ENCODE results near the gene AOC2. TPM values are rescaled to one million over a fixed set of nuclear protein-coding genes. Genes with fewer than 3 reads are reported as not detected.

The AOC2 gene
- polyA plus RNA-seq, 1 of the 3 experiments (the other 2 are of a cell fraction): 0.33 TPM

DNA sequence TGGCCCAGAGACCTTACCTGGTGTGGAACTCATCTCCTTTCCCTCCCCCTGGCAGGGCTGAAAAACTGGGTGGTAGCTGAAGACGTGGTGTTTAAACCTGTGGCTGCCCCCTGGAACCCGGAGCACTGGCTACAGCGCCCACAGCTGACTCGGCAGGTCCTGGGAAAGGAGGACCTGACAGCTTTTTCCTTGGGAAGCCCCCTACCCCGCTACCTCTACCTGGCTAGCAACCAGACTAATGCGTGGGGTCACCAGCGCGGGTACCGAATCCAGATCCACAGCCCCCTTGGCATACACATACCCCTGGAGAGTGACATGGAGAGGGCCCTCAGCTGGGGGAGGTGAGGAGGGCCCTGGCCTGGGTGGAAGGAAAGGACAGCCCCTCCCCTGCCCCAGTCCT is 4.7 kb downstream of the AOC2 start:
- ChIA-PET POLR2A (no interaction called here), CTCF (interaction anchor here (0.5 to 2.4 kb wide), 5 partner anchors 10 to 443 kb away, joined by 3 to 7 read pairs (median 3); partner anchors contain the start of gene BECN1)
- Histone ChIP-seq H2AFZ (ENCODE audit: low read depth) (no peak overlapping the region), H4K20me1 (ENCODE audit: insufficient read depth) (no peaks in the 10 kb centered on the region), H3K4me2 (no peak overlapping the region), H3K4me3 (ENCODE audit: low read depth in 2 of 2, low read length in 1 of 2) (no peak overlapping the region), H3K27ac (ENCODE audit: low read depth in 2 of 2, low read length in 1 of 2) (no peak overlapping the region), H3K36me3 (replicated peaks in 1 of 2; ENCODE audit: control insufficient read depth in 1 of 2, insufficient read depth in 2 of 2, low read length in 1 of 2) (peaks cover 4 to 19% of the 10 kb centered on the region in 2 experiments), H3K4me1 (ENCODE audit: control insufficient read depth in 1 of 2, insufficient read depth in 2 of 2, low read depth in 1 of 2, low read length in 1 of 2) (peaks cover 0 to 4% of the 10 kb centered on the region in 2 experiments; a peak in 1 of 4 replicates), H3K9me2 (no peaks in the 10 kb centered on the region), H3K27me3 (ENCODE audit: insufficient read depth) (no peaks in the 10 kb centered on the region), H3F3A (replicated peaks; ENCODE audit: insufficient read depth) (no peaks in the 10 kb centered on the region), H3K79me2 (ENCODE audit: insufficient read depth) (no peaks in the 10 kb centered on the region), H3K9me3 (no peaks in the 10 kb centered on the region), H3K9ac (no peak overlapping the region)
- TF ChIP-seq MEF2A (IDR thresholded peaks at IDR 0.05; ENCODE audit: borderline replicate concordance, low read depth) (no peak), YY1 (IDR thresholded peaks at IDR 0.05; ENCODE audit: low read depth) (no peak), TEAD4 (IDR thresholded peaks at IDR 0.05; ENCODE audit: borderline replicate concordance, insufficient read depth) (no peak), ELF1 (IDR thresholded peaks at IDR 0.05) (no peak), FOSL2 (IDR thresholded peaks at IDR 0.05; ENCODE audit: borderline replicate concordance, low read depth) (no peak)
- WGBS (ENCODE audit: low lambda C conversion rate): 55% methylated on average over 5 of the region's 9 CpGs
- DNase-seq: no peak

DNA sequence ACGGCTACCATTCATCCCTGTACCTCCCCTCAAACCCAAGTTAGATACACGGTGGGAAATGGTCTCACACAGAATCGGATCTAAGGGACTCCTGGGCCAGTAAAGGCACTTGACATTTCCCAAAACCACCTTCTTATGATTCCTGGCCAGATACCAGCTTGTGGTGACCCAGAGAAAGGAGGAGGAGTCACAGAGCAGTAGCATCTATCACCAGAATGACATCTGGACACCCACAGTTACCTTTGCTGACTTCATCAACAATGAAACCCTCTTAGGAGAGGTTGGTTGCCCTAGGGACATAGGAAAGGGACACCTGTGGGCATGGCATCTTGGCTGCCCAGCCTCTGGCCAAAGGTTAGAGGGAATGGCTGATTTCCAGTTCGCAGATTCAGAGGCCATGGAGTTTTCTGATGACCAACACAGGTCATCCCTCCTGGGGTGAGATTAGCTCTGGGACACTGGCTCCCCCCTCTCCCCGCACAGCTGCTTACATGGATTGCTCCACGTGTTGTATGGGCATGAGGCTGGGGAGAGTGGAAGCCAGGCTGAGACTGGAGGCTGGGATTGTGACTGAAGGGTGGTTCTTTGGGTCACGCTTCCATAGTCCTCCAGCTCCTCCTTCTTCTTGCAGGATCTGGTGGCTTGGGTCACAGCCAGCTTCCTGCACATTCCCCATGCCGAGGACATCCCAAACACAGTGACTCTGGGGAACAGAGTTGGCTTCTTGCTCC is 5.2 kb downstream of the AOC2 start:
- no peak for DNase-seq
- no peak overlapping the region for H2AFZ ChIP-seq (ENCODE audit: low read depth)
- H3K9ac ChIP-seq: no peak overlapping the region
- H3K4me2 ChIP-seq: no peak overlapping the region
- peaks cover 0 to 13% of the 10 kb centered on the region in 2 experiments for H3K36me3 ChIP-seq (replicated peaks in 1 of 2; ENCODE audit: control insufficient read depth in 1 of 2, insufficient read depth in 2 of 2, low read length in 1 of 2)
- H3K27me3 ChIP-seq (ENCODE audit: insufficient read depth): no peaks in the 10 kb centered on the region
- H3K79me2 ChIP-seq (ENCODE audit: insufficient read depth): no peaks in the 10 kb centered on the region
- POLR2A ChIA-PET: no interaction called here
- no peaks in the 10 kb centered on the region for H3K9me2 ChIP-seq
- TF ChIP-seq GABPA (IDR thresholded peaks at IDR 0.05; ENCODE audit: low read depth) (no peak), EZH2phosphoT487 (IDR thresholded peaks at IDR 0.05; ENCODE audit: borderline replicate concordance, low read depth) (no peak), RCOR1 (IDR thresholded peaks at IDR 0.05; ENCODE audit: low read length) (no peak), FOXJ3 (CRISPR knock-in tag; IDR thresholded peaks at IDR 0.05) (no peak), YY1 (IDR thresholded peaks at IDR 0.05; ENCODE audit: low read depth) (no peak)
- TF ChIP-seq, protein P1, sequence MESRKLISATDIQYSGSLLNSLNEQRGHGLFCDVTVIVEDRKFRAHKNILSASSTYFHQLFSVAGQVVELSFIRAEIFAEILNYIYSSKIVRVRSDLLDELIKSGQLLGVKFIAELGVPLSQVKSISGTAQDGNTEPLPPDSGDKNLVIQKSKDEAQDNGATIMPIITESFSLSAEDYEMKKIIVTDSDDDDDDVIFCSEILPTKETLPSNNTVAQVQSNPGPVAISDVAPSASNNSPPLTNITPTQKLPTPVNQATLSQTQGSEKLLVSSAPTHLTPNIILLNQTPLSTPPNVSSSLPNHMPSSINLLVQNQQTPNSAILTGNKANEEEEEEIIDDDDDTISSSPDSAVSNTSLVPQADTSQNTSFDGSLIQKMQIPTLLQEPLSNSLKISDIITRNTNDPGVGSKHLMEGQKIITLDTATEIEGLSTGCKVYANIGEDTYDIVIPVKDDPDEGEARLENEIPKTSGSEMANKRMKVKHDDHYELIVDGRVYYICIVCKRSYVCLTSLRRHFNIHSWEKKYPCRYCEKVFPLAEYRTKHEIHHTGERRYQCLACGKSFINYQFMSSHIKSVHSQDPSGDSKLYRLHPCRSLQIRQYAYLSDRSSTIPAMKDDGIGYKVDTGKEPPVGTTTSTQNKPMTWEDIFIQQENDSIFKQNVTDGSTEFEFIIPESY (IDR thresholded peaks at IDR 0.05; ENCODE audit: borderline replicate concordance, low read depth): no peak
- TF ChIP-seq, protein P2, sequence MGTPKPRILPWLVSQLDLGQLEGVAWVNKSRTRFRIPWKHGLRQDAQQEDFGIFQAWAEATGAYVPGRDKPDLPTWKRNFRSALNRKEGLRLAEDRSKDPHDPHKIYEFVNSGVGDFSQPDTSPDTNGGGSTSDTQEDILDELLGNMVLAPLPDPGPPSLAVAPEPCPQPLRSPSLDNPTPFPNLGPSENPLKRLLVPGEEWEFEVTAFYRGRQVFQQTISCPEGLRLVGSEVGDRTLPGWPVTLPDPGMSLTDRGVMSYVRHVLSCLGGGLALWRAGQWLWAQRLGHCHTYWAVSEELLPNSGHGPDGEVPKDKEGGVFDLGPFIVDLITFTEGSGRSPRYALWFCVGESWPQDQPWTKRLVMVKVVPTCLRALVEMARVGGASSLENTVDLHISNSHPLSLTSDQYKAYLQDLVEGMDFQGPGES (IDR thresholded peaks at IDR 0.05; ENCODE audit: low read depth, low read length): no peak
- H3K9me3 ChIP-seq: no peaks in the 10 kb centered on the region
- CTCF ChIA-PET: interaction anchor here (0.5 to 2.4 kb wide), 4 partner anchors 26 to 443 kb away, joined by 3 to 7 read pairs (median 3); partner anchors contain the start of gene BECN1
- no peaks in the 10 kb centered on the region for H4K20me1 ChIP-seq (ENCODE audit: insufficient read depth)
- H3K4me3 ChIP-seq (ENCODE audit: low read depth in 2 of 2, low read length in 1 of 2): no peak overlapping the region
- no peak overlapping the region for H3K27ac ChIP-seq (ENCODE audit: low read depth in 2 of 2, low read length in 1 of 2)
- peaks cover 0 to 4% of the 10 kb centered on the region in 2 experiments; a peak in 1 of 4 replicates for H3K4me1 ChIP-seq (ENCODE audit: control insufficient read depth in 1 of 2, insufficient read depth in 2 of 2, low read depth in 1 of 2, low read length in 1 of 2)
- WGBS (ENCODE audit: low lambda C conversion rate): 53% methylated on average over 7 of the region's 8 CpGs
- H3F3A ChIP-seq (replicated peaks; ENCODE audit: insufficient read depth): no peaks in the 10 kb centered on the region
